Type B pancreatic cell (in vitro differentiated cells): Measurements from ENCODE around the gene ARAP1. TPM values are rescaled to one million over a fixed set of nuclear protein-coding genes. Genes with fewer than 3 reads are reported as not detected.
A peak's percentile ranks its signal among the peaks of the same experiment; 100 is the strongest.

Source experiments
- DNase-seq: peaks from one replicate; pipeline ENCODE4 v3.0.0; 2021; ENCODE audit warnings: mixed read lengths; ENCODE audit not compliant: unreplicated experiment; ENCODE audit errors: extremely low spot score
- H3K27ac Mint-ChIP-seq: 2 replicates; pipeline ENCODE4 v1.8.0; 2021; ENCODE audit warnings: mild to moderate bottlenecking, mixed read lengths
- H3K27me3 Mint-ChIP-seq: 2 replicates; pipeline ENCODE4 v1.8.0; 2021; ENCODE audit warnings: mixed read lengths
- H3K36me3 Mint-ChIP-seq: 2 replicates; pipeline ENCODE4 v1.8.0; 2021; ENCODE audit warnings: mixed read lengths
- H3K4me1 Mint-ChIP-seq: one replicate; pipeline ENCODE4 v1.8.0; 2021; ENCODE audit warnings: mixed read lengths; ENCODE audit not compliant: unreplicated experiment
- H3K4me3 Mint-ChIP-seq: 2 replicates; pipeline ENCODE4 v1.8.0; 2021; ENCODE audit warnings: mild to moderate bottlenecking, mixed read lengths
- H3K9me3 Mint-ChIP-seq: 2 replicates; pipeline ENCODE4 v1.8.0; 2021; ENCODE audit warnings: mixed read lengths
- total RNA-seq: library from RNA; stranded (reverse); gene quantifications from 2 replicates; pipeline ENCODE4 v1.2.1, GENCODE V29; 2021; ENCODE audit warnings: low replicate concordance
- TF ChIP-seq, protein P1 (sequence below): fragments of 200-600 bp; sonication (generic); conservative IDR thresholded peaks from 2 replicates; pipeline ENCODE4 v1.5.0; 2021; ENCODE audit warnings: antibody characterized with exemption, mild to moderate bottlenecking

Gene ARAP1
- total RNA-seq, 1 donor from 2014 or later: 80.5 TPM

DNA sequence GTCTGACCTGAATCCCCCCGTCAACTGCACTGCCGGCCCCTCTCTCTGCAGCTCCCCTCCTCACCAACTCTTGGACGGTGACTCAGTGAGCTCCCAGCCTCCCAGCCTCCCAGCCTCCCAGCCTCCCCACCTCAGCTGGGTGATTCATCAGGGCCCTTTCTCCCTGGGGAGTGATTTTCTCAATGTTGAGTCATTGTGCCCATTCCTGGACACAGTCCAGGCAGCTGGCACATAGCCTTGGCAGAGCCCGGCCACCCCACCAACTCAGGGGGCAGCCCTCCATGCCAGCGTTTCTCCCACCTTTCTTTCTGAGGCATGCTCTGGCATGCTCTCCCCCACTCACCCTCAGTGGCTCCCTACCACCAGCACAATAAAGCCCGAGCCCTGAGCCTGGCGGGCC, 108.7 kb downstream of the ARAP1 start:
- H3K27ac Mint-ChIP-seq: no peak overlapping the region
- peaks cover 13% of the 10 kb centered on the region for H3K27me3 Mint-ChIP-seq
- no peaks in the 10 kb centered on the region for H3K9me3 Mint-ChIP-seq
- peak overlapping the region; percentile 77 for H3K4me3 Mint-ChIP-seq
- H3K36me3 Mint-ChIP-seq: no peaks in the 10 kb centered on the region
- TF ChIP-seq, protein P1, sequence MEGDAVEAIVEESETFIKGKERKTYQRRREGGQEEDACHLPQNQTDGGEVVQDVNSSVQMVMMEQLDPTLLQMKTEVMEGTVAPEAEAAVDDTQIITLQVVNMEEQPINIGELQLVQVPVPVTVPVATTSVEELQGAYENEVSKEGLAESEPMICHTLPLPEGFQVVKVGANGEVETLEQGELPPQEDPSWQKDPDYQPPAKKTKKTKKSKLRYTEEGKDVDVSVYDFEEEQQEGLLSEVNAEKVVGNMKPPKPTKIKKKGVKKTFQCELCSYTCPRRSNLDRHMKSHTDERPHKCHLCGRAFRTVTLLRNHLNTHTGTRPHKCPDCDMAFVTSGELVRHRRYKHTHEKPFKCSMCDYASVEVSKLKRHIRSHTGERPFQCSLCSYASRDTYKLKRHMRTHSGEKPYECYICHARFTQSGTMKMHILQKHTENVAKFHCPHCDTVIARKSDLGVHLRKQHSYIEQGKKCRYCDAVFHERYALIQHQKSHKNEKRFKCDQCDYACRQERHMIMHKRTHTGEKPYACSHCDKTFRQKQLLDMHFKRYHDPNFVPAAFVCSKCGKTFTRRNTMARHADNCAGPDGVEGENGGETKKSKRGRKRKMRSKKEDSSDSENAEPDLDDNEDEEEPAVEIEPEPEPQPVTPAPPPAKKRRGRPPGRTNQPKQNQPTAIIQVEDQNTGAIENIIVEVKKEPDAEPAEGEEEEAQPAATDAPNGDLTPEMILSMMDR: no peak
- H3K4me1 Mint-ChIP-seq: no peaks in the 10 kb centered on the region
- no peak for DNase-seq

- no peaks in the 10 kb centered on the region for H3K4me1 Mint-ChIP-seq
- peak overlapping the region; percentile 78 for H3K4me3 Mint-ChIP-seq
- no peaks in the 10 kb centered on the region for H3K36me3 Mint-ChIP-seq
- DNase-seq: peak; percentile 80
- no peaks in the 10 kb centered on the region for H3K9me3 Mint-ChIP-seq
- H3K27me3 Mint-ChIP-seq: peaks cover 13% of the 10 kb centered on the region
- H3K27ac Mint-ChIP-seq: no peak overlapping the region
- TF ChIP-seq, protein P1: peak; percentile 98
Observed at GRCh38 chr11:72642884-72643522, 109.2 kb downstream of the ARAP1 start.

DNA sequence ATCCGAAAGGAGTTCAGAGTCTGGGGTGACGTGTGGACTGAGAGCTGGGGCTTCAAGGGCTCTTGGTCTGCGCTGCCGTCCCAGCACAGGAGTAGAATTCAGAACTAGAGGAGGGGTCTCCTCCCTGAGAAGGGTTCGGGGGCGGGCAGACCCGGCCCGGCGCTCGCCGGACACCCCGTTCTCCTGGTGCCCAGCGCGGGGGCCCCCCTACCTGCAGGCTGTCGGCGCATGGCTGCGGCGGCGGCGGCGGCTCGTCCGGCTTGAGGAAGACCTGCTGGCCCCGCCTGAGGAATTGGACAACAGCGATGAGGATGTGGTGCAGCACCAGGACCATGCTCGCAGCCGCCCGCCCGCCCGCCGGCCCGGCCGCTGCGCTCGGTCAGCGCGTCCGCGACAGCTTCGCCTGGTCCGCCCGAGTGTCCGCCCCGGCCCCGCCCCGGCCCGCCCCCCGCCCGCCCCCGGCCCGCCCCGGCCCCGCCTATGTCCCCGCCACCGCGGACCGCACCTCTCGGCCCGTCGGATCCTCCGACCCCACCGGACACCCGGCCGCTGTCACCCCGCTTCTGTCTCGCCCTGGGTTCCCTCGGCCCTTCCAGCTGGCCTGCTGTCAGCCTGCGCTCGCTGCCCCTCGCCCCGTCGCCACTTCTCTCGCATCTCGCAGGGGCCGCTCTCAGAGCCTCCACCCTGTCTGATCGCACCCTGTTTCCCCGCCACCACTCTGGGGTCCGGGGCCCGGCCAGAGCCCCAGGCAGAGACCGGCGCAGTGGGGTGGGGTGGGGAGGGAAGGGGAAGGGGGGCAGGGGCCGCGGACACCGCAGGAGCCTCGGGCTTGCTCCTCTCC, 109.9 kb downstream of the ARAP1 start:
- Mint-ChIP-seq H3K4me3 (peak overlapping the region; percentile 78), H3K36me3 (no peaks in the 10 kb centered on the region), H3K9me3 (no peaks in the 10 kb centered on the region), H3K4me1 (peaks cover 5% of the 10 kb centered on the region), H3K27ac (no peak overlapping the region), H3K27me3 (peaks cover 19% of the 10 kb centered on the region)
- no peak for DNase-seq
- TF ChIP-seq, protein P1: no peak

DNA sequence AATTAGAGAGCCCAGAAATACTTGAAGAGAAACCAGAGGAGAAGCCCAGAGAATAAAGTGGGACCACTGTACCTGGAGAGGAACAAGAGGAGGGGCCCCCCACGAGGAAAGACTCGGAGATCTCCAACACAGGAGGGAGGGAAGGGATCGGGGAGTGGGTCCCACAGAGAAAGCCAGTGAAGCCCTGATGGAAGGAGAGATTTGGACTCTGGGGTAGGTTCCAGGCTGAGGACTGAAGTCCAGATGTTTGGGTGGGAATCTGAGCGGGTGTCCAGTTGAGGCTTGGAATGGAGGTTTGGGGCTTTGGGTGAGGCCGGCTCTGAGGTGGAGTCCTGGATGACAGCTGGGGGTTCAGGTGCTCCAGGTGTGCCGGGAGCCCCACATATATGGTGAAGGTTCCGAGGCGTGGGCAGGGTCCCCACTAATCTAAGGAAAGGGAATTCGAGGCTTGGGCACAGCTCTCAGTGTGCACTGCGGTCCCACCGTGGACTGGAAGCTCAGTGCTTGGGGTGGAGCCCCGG, 110.6 kb downstream of the ARAP1 start:
- Mint-ChIP-seq H3K27ac (no peak overlapping the region), H3K4me1 (peaks cover 7% of the 10 kb centered on the region), H3K27me3 (peaks cover 26% of the 10 kb centered on the region), H3K36me3 (no peaks in the 10 kb centered on the region), H3K4me3 (no peak overlapping the region), H3K9me3 (no peaks in the 10 kb centered on the region)
- TF ChIP-seq, protein P1: no peak
- no peak for DNase-seq

- DNase-seq: no peak
- H3K27me3 Mint-ChIP-seq: peaks cover 41% of the 10 kb centered on the region
- TF ChIP-seq, protein P1: no peak
- no peaks in the 10 kb centered on the region for H3K36me3 Mint-ChIP-seq
- H3K9me3 Mint-ChIP-seq: no peaks in the 10 kb centered on the region
- H3K4me1 Mint-ChIP-seq: peaks cover 11% of the 10 kb centered on the region
- no peak overlapping the region for H3K27ac Mint-ChIP-seq
- H3K4me3 Mint-ChIP-seq: no peak overlapping the region
Observed at GRCh38 chr11:72639502-72640375, 112.5 kb downstream of the ARAP1 start.
